Stomach (tissue), 9 donors: Measurements from ENCODE around the gene PDIA6. TPM values are rescaled to one million over a fixed set of nuclear protein-coding genes. Genes with fewer than 3 reads are reported as not detected.

Experiments used
- DNase-seq, 2 donors: peaks; one replicate each; pipeline versions ENCODE4 v3.0.0 to v3.0.0-alpha.2; 2013 to 2019
- H3K27ac ChIP-seq, 5 donors: fragments of 200-600 bp in 4 of 5; sonication (generic) in 4 of 5; one replicate each; pipeline ENCODE4 v1.5.1; 2013 to 2019; ENCODE audit warnings: mild to moderate bottlenecking in 1 of 5, moderate library complexity in 1 of 5
- H3K27me3 ChIP-seq, 3 donors: fragments of 200-600 bp; sonication (generic); one replicate each; pipeline ENCODE4 v1.5.1; 2017 to 2019; ENCODE audit warnings: mixed run types in 1 of 3
- H3K36me3 ChIP-seq, 4 donors: fragments of 200-600 bp; sonication (generic); 1 replicate in 3 of 4; 2 replicates in 1 of 4; pipeline ENCODE4 v1.5.1; 2016 to 2019
- H3K4me1 ChIP-seq, 4 donors: fragments of 200-600 bp; sonication (generic); one replicate each; pipeline ENCODE4 v1.5.1; 2016 to 2019
- H3K4me3 ChIP-seq, 4 donors: fragments of 200-600 bp; sonication (generic) in 3 of 4; one replicate each; pipeline ENCODE4 v1.5.1; 2016 to 2019; ENCODE audit warnings: mild to moderate bottlenecking in 1 of 4
- H3K9me3 ChIP-seq, 4 donors: fragments of 200-600 bp; sonication (generic); one replicate each; pipeline ENCODE4 v1.5.1; 2016 to 2019
- CTCF ChIP-seq, 7 experiments: fragments of 450-650 bp in 4 of 7; fragments of 200-600 bp in 3 of 7; sonication (generic) in 3 of 7; IDR thresholded peaks; one replicate each; pipeline ENCODE4 v1.5.1; 2016 to 2019; ENCODE audit warnings: antibody characterized with exemption in 7 of 7, control low read depth in 2 of 7, mild to moderate bottlenecking in 1 of 7
- EP300 ChIP-seq: sonication (generic); formaldehyde crosslinking; IDR thresholded peaks from one replicate; pipeline ENCODE4 v1.6.1; 2017; ENCODE audit warnings: antibody characterized with exemption
- POLR2A ChIP-seq, 4 donors: fragments of 450-650 bp; IDR thresholded peaks; one replicate each; pipeline ENCODE4 v1.6.1; 2016; ENCODE audit warnings: antibody characterized with exemption in 4 of 4, control low read depth in 2 of 4, mild to moderate bottlenecking in 1 of 4, moderate library complexity in 1 of 4
- POLR2AphosphoS5 ChIP-seq, 3 donors: sonication (generic); formaldehyde crosslinking; IDR thresholded peaks; one replicate each; pipeline ENCODE4 v1.6.1; 2016; ENCODE audit warnings: antibody characterized with exemption in 3 of 3
- WGBS, 5 donors: extraction: QIAGEN DNeasy Blood & Tissue Kit in 3 of 5; methylation state at CpG; one replicate each; pipeline versions ENCODE4 v1.1.5 to v1.1.7; 2013 to 2018; 5-methylcytosine and 5-hydroxymethylcytosine counted together
- intact Hi-C: fragments of 100-400 bp; cut with DNase I; formaldehyde crosslinking; loops from one replicate; pipeline ENCODE4 v1.15.1; 2023; ENCODE audit warnings: low total_unique reads
- polyA plus RNA-seq, 3 donors: library from polyadenylated mRNA; stranded (reverse); fragments of 200-250 nt; gene quantifications; one replicate each; pipeline ENCODE4 v1.2.3, GENCODE V29; 2013
- total RNA-seq, 5 donors: library from RNA; depleted of rRNA; stranded (reverse); fragments of >200 nt; gene quantifications; one replicate each; pipeline versions ENCODE4 v1.1.0 to v1.2.3, GENCODE V29; 2014 to 2016
- donor health status: healthy with polysubstance abuse.
- donor health status: Bipolar disorder and iron deficiency.
- donor health status: healthy.

The PDIA6 gene
- total and polyA plus RNA-seq, 8 donors = 37.3 to 272 (median 85.4) TPM

GRCh38 chr2:10790228-10790973 is 22.2 kb downstream of the PDIA6 start:
- Histone ChIP-seq H3K4me1 (peaks cover 4 to 54% (median 15%) of the 10 kb centered on the region in 4 donors), H3K9me3 (no peaks in the 10 kb centered on the region), H3K36me3 (peaks cover 63 to 100% (median 96%) of the 10 kb centered on the region in 4 donors), H3K27me3 (no peaks in the 10 kb centered on the region), H3K27ac (peak overlapping the region in 3 of 5 donors; percentile 35 to 59 (median 50)), H3K4me3 (no peak overlapping the region)
- intact Hi-C loops = no loop called here
- no peak for DNase-seq
- 71 to 89% (median 83%) methylated on average over 6 of the region's 6 CpGs for WGBS, 5 donors
- TF ChIP-seq POLR2AphosphoS5 (IDR thresholded peaks at IDR 0.05) (no peak), EP300 (no peak), POLR2A (IDR thresholded peaks at IDR 0.05) (no peak), CTCF (IDR thresholded peaks at IDR 0.05) (no peak)

GRCh38 chr2:10788855-10789254 is 23.7 kb downstream of the PDIA6 start:
- no peaks in the 10 kb centered on the region for H3K9me3 ChIP-seq
- H3K27ac ChIP-seq = no peak overlapping the region
- DNase-seq = no peak
- H3K27me3 ChIP-seq = no peaks in the 10 kb centered on the region
- TF ChIP-seq POLR2AphosphoS5 (IDR thresholded peaks at IDR 0.05) (no peak), EP300 (no peak), CTCF (IDR thresholded peaks at IDR 0.05) (no peak), POLR2A (IDR thresholded peaks at IDR 0.05) (no peak)
- peaks cover 77 to 100% (median 99%) of the 10 kb centered on the region in 4 donors for H3K36me3 ChIP-seq
- intact Hi-C loops = no loop called here
- peaks cover 4 to 47% (median 17%) of the 10 kb centered on the region in 4 donors for H3K4me1 ChIP-seq
- WGBS, 5 donors = 61 to 72% (median 66%) methylated on average over 8 of the region's 8 CpGs
- H3K4me3 ChIP-seq = no peak overlapping the region

GRCh38 chr2:10787176-10787968 is 25.2 kb downstream of the PDIA6 start:
- no peak for DNase-seq
- intact Hi-C loops = no loop called here
- Histone ChIP-seq H3K9me3 (no peaks in the 10 kb centered on the region), H3K36me3 (peaks cover 72 to 100% (median 99%) of the 10 kb centered on the region in 4 donors), H3K4me3 (no peak overlapping the region), H3K27me3 (no peaks in the 10 kb centered on the region), H3K4me1 (peaks cover 3 to 33% (median 13%) of the 10 kb centered on the region in 4 donors), H3K27ac (no peak overlapping the region)
- WGBS, 5 donors = 81 to 89% (median 85%) methylated on average over 20 of the region's 20 CpGs
- no peak for TF ChIP-seq POLR2A (IDR thresholded peaks at IDR 0.05)
- TF ChIP-seq POLR2AphosphoS5 (IDR thresholded peaks at IDR 0.05) = no peak
- TF ChIP-seq EP300 = no peak
- TF ChIP-seq CTCF (IDR thresholded peaks at IDR 0.05) = peak in 2 of 7 experiments; percentile 7 to 24

GRCh38 chr2:10786240-10786982 is 26.2 kb downstream of the PDIA6 start:
- no peaks in the 10 kb centered on the region for H3K27me3 ChIP-seq
- TF ChIP-seq EP300 (no peak), POLR2A (IDR thresholded peaks at IDR 0.05) (no peak), POLR2AphosphoS5 (IDR thresholded peaks at IDR 0.05) (no peak), CTCF (IDR thresholded peaks at IDR 0.05) (no peak)
- H3K36me3 ChIP-seq = peaks cover 76 to 100% (median 99%) of the 10 kb centered on the region in 4 donors
- intact Hi-C loops = no loop called here
- H3K4me3 ChIP-seq = no peak overlapping the region
- no peak for DNase-seq
- WGBS, 5 donors = 82 to 92% (median 86%) methylated on average over 11 to 12 of the region's 12 CpGs
- peak overlapping the region in 1 of 5 donors; percentile 81 for H3K27ac ChIP-seq
- peaks cover 0 to 28% (median 13%) of the 10 kb centered on the region in 4 donors for H3K4me1 ChIP-seq
- H3K9me3 ChIP-seq = no peaks in the 10 kb centered on the region
